ENCODE data around the gene NOL4L.

Gene NOL4L

DNA sequence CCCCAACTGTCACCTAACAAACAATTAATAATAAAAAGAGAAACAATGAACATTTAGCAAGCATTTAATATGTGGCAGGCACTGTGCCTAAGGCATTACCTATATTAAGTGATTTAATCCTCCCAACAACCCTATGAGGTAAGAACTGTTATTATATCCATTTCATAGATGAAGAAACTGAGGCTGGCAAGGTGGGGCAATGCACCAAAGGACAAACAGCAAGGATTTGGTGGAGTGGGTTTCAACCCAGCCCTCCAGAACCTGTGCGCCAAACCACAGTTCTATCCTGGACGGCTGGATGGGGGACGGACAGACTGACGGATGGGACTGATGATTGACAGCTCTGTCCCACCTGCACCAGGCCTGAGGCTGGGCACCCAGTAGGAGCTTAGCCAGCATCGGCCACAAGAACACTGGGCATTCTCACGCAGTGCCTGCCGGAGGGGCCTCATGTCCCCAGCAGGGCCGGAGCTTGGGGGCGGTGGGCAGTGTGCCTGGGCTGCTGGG, 24.6 kb downstream of the NOL4L start:
- no peaks in the 10 kb centered on the region for H3F3A ChIP-seq (ENCODE audit: insufficient read depth)
- H2AFZ ChIP-seq (ENCODE audit: low read depth, low read length, severe bottlenecking): no peak overlapping the region
- H4K20me1 ChIP-seq (ENCODE audit: low read depth, low read length): no peaks in the 10 kb centered on the region
- no peaks in the 10 kb centered on the region for H3K36me3 ChIP-seq (ENCODE audit: low read length)
- no peaks in the 10 kb centered on the region for H3K27me3 ChIP-seq (ENCODE audit: low read length)
- no peaks in the 10 kb centered on the region for H3K79me2 ChIP-seq (ENCODE audit: insufficient read depth, low read length)
- no peak overlapping the region for H3K9ac ChIP-seq (ENCODE audit: low read length)
- H3K27ac ChIP-seq (ENCODE audit: low read depth, low read length): no peak overlapping the region
- TF ChIP-seq, protein P1, sequence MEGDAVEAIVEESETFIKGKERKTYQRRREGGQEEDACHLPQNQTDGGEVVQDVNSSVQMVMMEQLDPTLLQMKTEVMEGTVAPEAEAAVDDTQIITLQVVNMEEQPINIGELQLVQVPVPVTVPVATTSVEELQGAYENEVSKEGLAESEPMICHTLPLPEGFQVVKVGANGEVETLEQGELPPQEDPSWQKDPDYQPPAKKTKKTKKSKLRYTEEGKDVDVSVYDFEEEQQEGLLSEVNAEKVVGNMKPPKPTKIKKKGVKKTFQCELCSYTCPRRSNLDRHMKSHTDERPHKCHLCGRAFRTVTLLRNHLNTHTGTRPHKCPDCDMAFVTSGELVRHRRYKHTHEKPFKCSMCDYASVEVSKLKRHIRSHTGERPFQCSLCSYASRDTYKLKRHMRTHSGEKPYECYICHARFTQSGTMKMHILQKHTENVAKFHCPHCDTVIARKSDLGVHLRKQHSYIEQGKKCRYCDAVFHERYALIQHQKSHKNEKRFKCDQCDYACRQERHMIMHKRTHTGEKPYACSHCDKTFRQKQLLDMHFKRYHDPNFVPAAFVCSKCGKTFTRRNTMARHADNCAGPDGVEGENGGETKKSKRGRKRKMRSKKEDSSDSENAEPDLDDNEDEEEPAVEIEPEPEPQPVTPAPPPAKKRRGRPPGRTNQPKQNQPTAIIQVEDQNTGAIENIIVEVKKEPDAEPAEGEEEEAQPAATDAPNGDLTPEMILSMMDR (IDR thresholded peaks at IDR 0.05; ENCODE audit: insufficient read depth, low read length, poor library complexity, severe bottlenecking): no peak
- TF ChIP-seq EZH2phosphoT487 (conservative IDR thresholded peaks at IDR 0.05; ENCODE audit: low read length): no peak
- H3K9me3 ChIP-seq (ENCODE audit: insufficient read depth, low read length): no peaks in the 10 kb centered on the region
- no peak overlapping the region for H3K4me3 ChIP-seq (ENCODE audit: insufficient read depth, low read length, poor library complexity, severe bottlenecking)
- H3K9me2 ChIP-seq (replicated peaks; ENCODE audit: insufficient read depth, low read length): no peaks in the 10 kb centered on the region
- no peak overlapping the region for H3K4me2 ChIP-seq (ENCODE audit: low read depth, low read length, poor library complexity, severe bottlenecking)

DNA sequence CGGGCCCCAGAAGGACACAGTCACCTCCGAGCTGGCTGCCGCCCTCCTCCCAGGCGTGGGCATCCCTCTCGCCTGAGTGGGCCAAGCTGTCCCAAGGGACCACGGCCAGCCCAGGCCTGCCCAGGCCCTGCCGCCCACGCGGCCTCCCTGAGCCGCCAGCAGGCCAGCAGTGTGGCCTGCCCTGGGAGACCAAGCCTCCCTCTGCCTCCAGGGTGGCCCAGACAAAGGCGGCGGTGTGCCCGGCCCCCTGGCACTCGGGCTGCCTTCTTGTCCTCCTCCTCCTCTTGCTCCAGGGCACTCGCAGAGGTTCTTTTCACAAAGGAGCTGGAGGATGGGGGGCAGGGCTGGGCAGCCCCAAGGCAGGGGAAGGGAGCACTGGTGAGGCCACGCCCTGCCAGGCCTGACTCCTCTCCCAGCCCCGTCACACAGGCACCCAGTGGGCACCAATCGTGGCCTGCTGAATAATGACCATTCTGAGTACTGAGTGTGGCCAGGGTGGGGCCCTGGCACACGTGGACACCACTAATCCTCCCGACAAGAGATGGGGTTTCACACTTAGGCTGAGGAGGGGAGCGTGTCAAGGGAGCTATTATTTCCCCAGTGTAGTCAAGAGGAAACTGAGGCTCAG, 25.3 kb downstream of the NOL4L start:
- no peaks in the 10 kb centered on the region for H3K27me3 ChIP-seq (ENCODE audit: low read length)
- TF ChIP-seq, protein P1 (IDR thresholded peaks at IDR 0.05; ENCODE audit: insufficient read depth, low read length, poor library complexity, severe bottlenecking): no peak
- TF ChIP-seq EZH2phosphoT487 (conservative IDR thresholded peaks at IDR 0.05; ENCODE audit: low read length): no peak
- H3K9ac ChIP-seq (ENCODE audit: low read length): no peak overlapping the region
- no peak overlapping the region for H2AFZ ChIP-seq (ENCODE audit: low read depth, low read length, severe bottlenecking)
- no peaks in the 10 kb centered on the region for H3K9me2 ChIP-seq (replicated peaks; ENCODE audit: insufficient read depth, low read length)
- H3K4me2 ChIP-seq (ENCODE audit: low read depth, low read length, poor library complexity, severe bottlenecking): no peak overlapping the region
- no peaks in the 10 kb centered on the region for H3K9me3 ChIP-seq (ENCODE audit: insufficient read depth, low read length)
- H3F3A ChIP-seq (ENCODE audit: insufficient read depth): no peaks in the 10 kb centered on the region
- H3K27ac ChIP-seq (ENCODE audit: low read depth, low read length): no peak overlapping the region
- no peak overlapping the region for H3K4me3 ChIP-seq (ENCODE audit: insufficient read depth, low read length, poor library complexity, severe bottlenecking)
- no peaks in the 10 kb centered on the region for H3K36me3 ChIP-seq (ENCODE audit: low read length)
- H3K79me2 ChIP-seq (ENCODE audit: insufficient read depth, low read length): no peaks in the 10 kb centered on the region
- no peaks in the 10 kb centered on the region for H4K20me1 ChIP-seq (ENCODE audit: low read depth, low read length)

DNA sequence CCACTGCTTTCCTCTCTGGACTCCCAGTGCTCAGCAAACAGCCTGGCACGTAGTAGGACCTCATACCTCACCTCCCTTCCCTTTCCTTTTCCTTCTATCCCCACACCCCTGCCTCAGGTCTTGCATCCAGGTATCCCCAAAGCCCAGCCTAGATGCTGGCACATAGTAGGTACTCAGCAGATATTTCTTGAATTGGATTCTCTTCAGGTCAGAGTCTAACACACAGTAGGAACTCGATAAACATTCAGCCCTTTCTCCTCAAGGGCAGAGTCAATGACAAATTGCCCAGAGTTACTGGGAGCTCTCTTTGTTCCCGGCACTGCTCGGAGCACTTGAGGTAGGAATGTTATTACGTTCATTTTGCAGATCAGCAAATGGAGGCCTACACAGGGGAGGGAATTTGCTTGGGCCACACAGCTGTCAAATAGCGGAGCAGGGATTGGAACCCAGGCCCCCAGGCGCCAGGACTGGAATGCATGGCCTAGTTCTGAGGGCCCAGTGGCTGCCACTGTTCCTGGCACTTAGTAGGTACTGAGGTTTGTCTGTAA, 25.9 kb downstream of the NOL4L start:
- Histone ChIP-seq H3K27me3 (ENCODE audit: low read length) (no peaks in the 10 kb centered on the region), H2AFZ (ENCODE audit: low read depth, low read length, severe bottlenecking) (no peak overlapping the region), H3F3A (ENCODE audit: insufficient read depth) (no peaks in the 10 kb centered on the region), H3K36me3 (ENCODE audit: low read length) (no peaks in the 10 kb centered on the region), H4K20me1 (ENCODE audit: low read depth, low read length) (no peaks in the 10 kb centered on the region), H3K79me2 (ENCODE audit: insufficient read depth, low read length) (no peaks in the 10 kb centered on the region), H3K9ac (ENCODE audit: low read length) (no peak overlapping the region), H3K27ac (ENCODE audit: low read depth, low read length) (no peak overlapping the region), H3K4me3 (ENCODE audit: insufficient read depth, low read length, poor library complexity, severe bottlenecking) (no peak overlapping the region), H3K9me3 (ENCODE audit: insufficient read depth, low read length) (no peaks in the 10 kb centered on the region), H3K4me2 (ENCODE audit: low read depth, low read length, poor library complexity, severe bottlenecking) (no peak overlapping the region), H3K9me2 (replicated peaks; ENCODE audit: insufficient read depth, low read length) (no peaks in the 10 kb centered on the region)
- TF ChIP-seq, protein P1 (IDR thresholded peaks at IDR 0.05; ENCODE audit: insufficient read depth, low read length, poor library complexity, severe bottlenecking): no peak
- no peak for TF ChIP-seq EZH2phosphoT487 (conservative IDR thresholded peaks at IDR 0.05; ENCODE audit: low read length)
